Measurements from ENCODE around the gene GLI3.

GLI3 gene

GRCh38 chr7:42071372-42072261 is 165.4 kb downstream of the GLI3 start:
- no peak for DNase-seq

GRCh38 chr7:42070068-42070467 is 166.9 kb downstream of the GLI3 start:
- no peak for DNase-seq

GRCh38 chr7:42069590-42069989 is 167.4 kb downstream of the GLI3 start:
- no peak for DNase-seq

GRCh38 chr7:42068554-42069280 is 168.3 kb downstream of the GLI3 start:
- no peak for DNase-seq

GRCh38 chr7:42065942-42066341 is 171.1 kb downstream of the GLI3 start:
- DNase-seq, result no peak

- DNase-seq, result no peak
These were observed 172.0 kb downstream of the GLI3 start for GRCh38 chr7:42065015-42065414.

- DNase-seq, result no peak
These were observed 172.5 kb downstream of the GLI3 start for GRCh38 chr7:42064534-42064933.

- DNase-seq, result no peak
These were observed 177.7 kb downstream of the GLI3 start for GRCh38 chr7:42059275-42059674.

- no peak for DNase-seq
These were observed 179.7 kb downstream of the GLI3 start for GRCh38 chr7:42057331-42057730.

- no peak for DNase-seq
These were observed 181.8 kb downstream of the GLI3 start for GRCh38 chr7:42055171-42055570.

- no peak for DNase-seq
These were observed 183.2 kb downstream of the GLI3 start for GRCh38 chr7:42053834-42054233.

- no peak for DNase-seq
These were observed 187.2 kb downstream of the GLI3 start for GRCh38 chr7:42049761-42050160.

GRCh38 chr7:42046483-42046882 is 190.5 kb downstream of the GLI3 start:
- DNase-seq, result no peak

- DNase-seq, result no peak
These were observed 191.0 kb downstream of the GLI3 start for GRCh38 chr7:42045961-42046360.

GRCh38 chr7:42039921-42040320 is 197.1 kb downstream of the GLI3 start:
- DNase-seq, result no peak

GRCh38 chr7:42035210-42035609 is 201.8 kb downstream of the GLI3 start:
- DNase-seq, result no peak

GRCh38 chr7:42033480-42033879 is 203.5 kb downstream of the GLI3 start:
- DNase-seq, result no peak

GRCh38 chr7:42029405-42029804 is 207.6 kb downstream of the GLI3 start:
- no peak for DNase-seq

- DNase-seq, result no peak
These were observed 209.5 kb downstream of the GLI3 start for GRCh38 chr7:42027521-42027920.

GRCh38 chr7:42026622-42027197 is 210.3 kb downstream of the GLI3 start:
- DNase-seq, result no peak

- DNase-seq, result no peak
These were observed 211.2 kb downstream of the GLI3 start for GRCh38 chr7:42025635-42026375.

- no peak for DNase-seq
These were observed 212.5 kb downstream of the GLI3 start for GRCh38 chr7:42024537-42024936.

- no peak for DNase-seq
These were observed 213.7 kb downstream of the GLI3 start for GRCh38 chr7:42023262-42023661.

Data from stimulated activated CD4-positive, alpha-beta T cell treated with anti-CD3 and anti-CD28 coated beads, Interleukin-4, amount 100 ng/mL, for 4 hours (primary cell).